HG03135 (cell line): ENCODE results near the gene PGM5.
"Not testable (repeated sequence)": the region's sequence is repeated elsewhere in the genome, so short reads cannot be mapped to it uniquely, and the experiment has no call there.

Experiments used
- ATAC-seq: cut with Tn5 transposase; IDR thresholded peaks from one replicate; pipeline ENCODE4 v1.9.1; 2021; ENCODE audit warnings: mild to moderate bottlenecking, moderate library complexity; ENCODE audit not compliant: unreplicated experiment

Gene PGM5

DNA sequence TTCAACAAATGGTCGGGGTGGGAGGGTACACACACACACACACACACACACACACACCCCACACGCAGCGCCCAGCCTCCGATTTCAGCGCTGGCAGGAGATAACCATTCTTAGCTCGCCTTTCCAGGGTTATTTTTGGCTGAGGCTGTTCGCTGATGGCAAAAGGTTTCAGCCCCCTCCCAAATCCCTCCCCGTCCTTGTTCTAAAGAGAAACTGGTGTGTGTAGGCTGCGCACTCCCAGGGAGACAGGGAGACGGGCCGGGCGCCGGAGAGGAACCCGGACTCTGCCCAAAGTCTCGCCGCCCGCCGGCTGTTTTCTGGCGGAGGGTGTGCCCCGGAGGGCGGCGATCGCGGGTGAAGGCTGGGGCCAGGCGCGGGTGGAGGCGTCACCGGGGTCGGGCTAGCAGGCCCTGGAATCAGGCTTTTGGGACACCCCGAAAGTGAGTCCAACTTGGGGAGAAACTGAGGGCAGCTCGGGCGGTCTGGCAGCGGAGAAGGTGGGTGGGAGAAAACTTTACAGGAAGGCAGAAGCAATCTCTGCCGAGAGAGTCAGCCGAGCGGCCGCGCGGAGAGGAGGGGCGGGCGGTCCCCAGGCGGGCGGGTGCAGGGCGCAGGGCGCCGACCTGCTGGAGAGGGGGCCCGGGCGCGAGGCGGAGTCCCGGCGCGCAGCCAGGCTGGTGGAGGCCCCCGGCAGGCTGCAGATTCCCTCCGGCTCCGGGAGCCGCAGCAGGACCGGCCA is at the start of gene PGM5:
Gene PGM5 (plus strand): TSS at position 232 of the 739 bp plus-strand sequence. CDS start 517 bp downstream, outside the sequence.
- ATAC-seq: not testable (repeated sequence)

DNA sequence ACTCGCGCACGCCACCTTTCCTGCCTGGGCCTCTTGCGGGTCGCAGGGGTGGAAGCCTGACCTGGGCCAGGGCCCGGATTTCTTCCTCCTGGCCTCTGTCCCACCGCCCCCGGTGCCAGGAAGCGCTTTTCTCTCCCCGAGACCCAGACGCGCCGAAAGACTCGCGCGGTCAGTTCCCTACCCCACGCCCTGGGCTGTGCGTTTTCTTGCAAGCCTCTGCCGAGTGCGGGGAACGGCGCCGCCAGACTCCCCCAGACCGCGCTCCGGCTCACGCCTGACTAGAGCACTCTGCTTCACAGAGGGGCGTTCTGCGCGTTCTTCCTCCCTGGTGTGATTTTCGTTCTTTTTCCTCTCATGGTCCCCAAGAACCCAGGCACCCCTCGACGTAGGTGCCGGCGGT is 49.3 kb upstream of the PGM5 start:
- ATAC-seq: not testable (repeated sequence)

DNA sequence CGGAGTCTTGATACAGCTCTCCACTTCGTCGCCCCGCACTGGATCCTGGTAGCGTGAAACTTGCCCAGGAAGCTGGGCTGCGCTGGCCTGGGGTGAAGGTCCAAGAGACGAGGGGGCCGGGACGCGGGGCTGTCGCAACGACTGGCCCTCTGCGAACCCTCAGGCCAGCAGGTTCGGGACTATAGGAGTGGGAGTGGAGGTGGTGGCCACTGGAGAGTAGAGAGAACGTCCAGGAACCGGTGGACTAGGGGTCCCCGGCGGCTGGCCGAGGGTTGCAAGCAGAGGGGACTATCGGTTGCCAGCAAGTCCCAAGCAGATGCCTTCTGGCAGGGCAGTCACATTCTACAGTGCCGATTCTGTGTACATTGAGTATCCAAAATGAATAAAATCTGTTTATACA is 48.8 kb upstream of the PGM5 start:
- not testable (repeated sequence) for ATAC-seq

DNA sequence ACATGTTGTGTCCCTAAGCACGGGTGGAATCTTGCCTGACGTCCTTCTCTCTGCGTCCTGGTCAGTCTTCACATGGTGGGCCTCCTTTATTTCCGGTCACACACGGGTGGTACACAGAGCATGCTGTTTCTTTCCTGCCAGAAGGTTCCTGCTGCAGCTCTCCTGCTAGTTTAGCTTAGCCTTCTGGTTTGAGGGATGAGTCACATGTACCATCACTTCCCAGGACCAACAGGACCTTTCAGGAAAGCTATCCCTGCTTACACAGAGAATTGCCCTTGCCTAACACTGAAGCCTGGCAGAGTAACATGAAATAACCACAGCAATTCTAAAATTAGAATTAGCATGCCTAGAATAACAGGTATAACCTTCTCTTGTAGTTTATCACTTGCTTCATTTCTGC is 45.2 kb upstream of the PGM5 start:
- not testable (repeated sequence) for ATAC-seq

DNA sequence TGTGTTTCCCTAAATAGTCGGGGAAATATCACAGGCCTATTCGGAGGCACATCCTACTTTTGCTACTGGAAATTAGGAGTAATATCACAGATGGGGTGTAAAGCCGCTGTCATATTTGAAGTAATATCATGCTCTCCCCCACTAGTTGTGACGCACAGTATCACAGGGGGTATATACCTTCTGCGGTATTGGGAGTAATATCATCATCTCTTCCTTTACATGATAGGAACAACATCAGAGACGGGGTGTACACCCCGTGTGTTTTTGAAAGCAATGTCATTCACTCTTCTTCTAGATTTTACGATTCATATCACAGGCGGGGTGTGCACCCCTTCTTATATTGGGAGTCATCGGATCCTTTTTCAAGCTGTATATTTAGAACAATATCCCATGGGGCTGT is 38.2 kb upstream of the PGM5 start:
- not testable (repeated sequence) for ATAC-seq

DNA sequence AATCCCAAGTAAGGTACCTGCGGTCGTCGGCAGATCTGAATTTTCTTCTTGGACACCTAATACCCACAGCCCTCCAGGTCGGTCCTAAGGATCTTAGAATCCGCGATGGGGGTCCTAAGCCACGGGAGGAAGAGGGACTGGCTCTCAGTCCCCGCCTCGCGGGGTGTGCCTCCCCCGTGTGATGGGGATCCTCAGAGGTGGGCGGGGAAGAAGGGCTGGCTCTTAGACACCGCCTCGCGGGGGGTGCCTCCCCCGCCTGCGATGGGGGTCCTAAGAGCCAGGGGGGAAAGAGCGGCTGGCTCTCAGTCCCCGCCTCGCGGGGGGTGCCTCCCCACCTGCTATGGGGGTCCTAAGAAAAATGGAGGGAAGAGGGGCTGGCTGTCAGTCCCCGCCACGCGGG is 32.7 kb upstream of the PGM5 start:
- not testable (repeated sequence) for ATAC-seq

DNA sequence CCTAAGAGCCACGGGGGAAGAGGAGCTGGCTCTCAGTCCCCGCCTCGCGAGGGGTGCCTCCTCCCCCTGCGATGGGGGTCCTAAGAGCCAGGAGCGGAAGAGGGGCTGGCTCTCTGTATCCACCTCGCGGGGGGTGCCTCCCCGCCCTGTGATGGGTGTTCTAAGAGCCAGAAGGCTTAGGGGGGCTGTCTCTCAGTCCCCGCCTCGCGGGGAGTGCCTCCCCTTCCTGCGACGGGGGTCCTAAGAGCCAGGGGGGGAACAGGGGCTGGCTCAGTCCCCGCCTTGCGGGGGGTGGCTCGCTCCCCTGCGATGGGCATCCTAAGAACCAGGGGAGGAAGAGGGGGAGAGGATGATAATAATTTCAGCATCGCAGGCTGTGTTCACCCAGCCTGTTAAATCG is 31.9 kb upstream of the PGM5 start:
- not testable (repeated sequence) for ATAC-seq

DNA sequence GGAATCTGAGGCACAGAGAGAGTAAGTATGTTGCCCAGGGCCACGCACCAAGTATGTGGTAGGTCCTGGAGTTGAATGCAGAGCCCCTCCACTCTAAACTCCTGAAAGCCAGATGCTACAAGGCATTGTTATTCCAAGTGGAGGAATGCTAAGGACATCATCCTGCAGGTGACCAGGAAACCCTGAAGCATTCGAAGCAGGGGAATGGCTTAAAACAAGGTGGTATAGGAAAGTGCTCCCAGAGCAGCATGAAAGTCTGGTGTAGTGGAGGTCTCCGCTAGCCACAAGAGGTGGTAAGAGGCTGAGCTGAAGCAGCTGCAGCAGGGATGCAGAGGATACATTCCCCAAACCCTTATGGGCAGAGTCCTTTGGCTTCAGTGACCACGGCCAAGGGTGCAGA is 27.3 kb upstream of the PGM5 start:
- not testable (repeated sequence) for ATAC-seq

DNA sequence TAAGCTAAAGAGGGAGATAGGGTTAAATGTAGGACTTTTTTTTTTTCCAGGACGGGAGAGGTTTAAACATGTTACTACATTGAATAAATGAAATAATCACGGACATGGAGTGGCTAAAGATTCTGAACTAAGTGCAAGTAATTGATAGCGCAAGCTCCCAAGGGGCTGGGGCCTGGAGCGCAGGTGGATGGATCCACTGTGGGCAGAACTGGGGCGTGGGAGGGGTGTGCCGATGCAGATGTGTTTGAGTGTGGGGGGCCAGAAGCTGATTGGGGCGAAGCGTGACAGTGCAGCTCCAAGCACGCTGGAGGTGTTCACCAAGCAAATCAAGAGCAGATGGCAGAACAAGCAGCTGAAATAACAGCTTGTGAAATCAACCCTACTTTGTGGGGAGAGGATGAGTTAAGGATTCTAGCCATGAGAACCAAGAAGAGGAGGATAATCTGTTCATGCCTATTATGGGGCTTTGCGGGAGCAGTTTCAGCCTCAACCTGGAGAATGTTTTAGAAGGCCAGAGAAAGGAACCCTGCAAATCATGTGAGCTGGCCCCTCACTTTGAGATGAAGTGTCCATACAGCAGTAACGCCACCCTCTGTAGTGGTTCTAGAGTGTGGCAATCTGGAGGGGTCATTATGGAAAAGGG is 25.8 kb upstream of the PGM5 start:
- not testable (repeated sequence) for ATAC-seq

DNA sequence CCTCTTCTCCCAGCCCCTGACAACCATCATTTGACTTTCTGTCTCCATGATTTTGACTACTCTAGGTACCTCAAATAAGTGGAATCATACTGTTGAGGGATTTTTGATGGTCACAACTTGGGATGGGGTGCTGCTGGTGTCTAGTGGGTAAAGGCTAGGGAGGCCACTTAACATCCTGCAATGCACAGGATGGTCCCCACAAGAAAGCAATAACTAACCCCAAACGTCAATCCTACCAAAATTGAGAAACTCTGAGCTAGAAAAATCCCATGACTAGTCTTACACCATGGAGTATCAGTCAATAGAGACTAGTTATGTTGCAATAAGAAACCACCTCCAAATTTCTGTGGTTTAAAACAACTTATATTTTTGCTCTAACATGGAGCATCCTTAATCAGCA is 24.3 kb upstream of the PGM5 start:
- ATAC-seq: not testable (repeated sequence)

DNA sequence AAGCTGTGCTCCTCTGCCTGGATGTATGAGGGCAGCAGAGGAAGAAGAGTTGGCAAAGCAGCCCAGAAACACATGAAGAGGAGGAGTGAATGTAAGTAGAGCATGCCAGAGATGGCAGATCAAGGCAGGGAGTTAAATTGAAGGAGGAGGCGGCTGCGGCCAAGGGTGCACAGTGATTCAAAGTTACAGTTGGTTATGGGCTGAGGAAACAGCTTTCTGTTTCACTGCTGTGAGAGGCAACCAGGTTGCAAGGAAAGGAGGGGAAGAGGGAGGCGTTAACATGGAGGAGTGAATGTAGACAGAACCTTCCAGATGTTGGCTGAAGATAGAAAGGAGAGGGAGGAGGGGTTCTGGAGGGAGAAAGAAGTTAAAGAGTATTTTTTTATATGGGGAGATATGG is 20.5 kb upstream of the PGM5 start:
- ATAC-seq: not testable (repeated sequence)

DNA sequence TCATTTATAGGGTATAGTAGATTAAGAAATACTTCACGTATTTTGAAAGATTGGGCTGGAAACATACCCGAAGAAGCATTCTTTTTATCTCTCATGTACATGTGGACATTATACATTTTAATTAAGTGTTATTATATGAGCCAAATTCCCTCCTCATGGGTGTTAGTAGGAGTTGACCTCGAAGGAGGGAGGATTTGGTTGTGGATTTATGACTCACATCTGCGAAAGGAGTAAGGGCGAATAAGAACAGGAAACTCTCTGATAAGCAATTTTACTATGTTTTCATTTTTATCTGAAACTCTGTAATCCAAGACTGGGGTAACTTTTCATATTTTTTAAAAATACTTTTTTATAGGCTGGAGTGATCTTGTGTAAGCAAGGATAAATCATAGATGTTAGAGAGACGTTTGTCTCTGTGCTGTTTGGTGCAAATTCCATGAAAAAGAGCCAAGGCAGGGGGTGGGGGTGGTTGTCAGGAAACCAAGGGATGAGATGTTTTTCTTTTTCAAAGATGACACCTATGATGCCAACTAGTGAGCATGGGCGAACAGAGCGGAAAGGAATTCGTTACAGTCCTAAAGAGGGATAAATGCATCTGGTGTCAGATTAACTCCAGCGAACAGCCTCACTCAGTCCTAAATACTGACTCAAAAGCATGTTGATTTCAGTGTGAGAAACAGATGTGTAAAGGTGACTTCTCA is 19.6 kb upstream of the PGM5 start:
- not testable (repeated sequence) for ATAC-seq

DNA sequence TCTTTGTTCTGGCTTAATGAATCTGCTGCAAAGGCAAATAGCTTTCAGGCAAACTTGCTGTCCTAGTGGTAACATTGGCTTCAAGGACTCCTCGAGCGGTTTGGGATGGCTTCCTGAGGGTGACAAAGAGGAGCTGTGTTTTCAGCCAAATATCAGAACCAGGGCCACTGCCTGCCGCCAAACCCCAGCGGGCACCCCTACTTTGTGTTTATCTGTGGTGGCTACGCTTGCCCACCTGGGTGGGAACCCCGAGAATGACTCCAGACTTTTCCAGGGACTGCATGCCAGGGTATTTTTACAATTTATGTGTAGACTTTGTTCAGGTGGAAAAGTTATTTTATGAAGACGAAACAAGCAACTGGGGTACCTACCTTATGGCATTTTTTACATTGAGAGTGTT is 18.4 kb upstream of the PGM5 start:
- ATAC-seq: not testable (repeated sequence)

DNA sequence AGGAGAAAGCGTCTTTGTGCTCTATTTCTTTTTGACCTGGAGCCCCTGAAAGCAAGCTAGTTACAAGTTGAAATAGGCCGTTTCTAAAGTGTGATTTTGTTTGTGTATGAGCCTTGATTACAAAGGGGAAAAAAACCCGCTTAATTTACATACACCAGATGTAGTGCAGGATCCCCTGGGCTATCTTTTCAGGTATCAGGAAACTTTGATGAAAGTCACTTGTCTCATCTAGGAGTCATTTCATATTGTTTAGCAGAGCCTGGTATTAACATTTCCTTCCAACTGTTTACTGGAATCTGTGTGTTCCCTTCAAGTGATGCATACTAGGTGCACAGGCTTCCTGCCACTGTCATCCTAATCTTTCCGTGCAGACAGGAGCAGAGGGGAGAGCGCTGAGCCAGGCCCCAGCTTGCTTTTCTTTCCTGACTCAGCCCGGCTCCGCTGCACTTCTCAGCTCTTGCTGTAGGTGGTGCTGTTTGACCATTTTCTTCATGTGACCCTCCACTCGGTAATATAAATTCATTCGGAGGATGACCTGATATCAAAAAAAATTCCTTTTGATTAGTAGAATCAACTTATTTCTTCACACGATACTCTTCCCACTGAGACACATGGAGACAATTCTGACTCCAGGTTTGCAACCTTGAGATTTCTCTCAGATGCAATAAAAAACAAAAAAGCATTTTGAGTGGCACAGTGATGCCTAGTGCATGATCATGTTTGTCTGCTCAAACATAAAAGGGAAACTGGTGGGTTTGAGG is 14.0 kb upstream of the PGM5 start:
- peak; percentile 74 for ATAC-seq

DNA sequence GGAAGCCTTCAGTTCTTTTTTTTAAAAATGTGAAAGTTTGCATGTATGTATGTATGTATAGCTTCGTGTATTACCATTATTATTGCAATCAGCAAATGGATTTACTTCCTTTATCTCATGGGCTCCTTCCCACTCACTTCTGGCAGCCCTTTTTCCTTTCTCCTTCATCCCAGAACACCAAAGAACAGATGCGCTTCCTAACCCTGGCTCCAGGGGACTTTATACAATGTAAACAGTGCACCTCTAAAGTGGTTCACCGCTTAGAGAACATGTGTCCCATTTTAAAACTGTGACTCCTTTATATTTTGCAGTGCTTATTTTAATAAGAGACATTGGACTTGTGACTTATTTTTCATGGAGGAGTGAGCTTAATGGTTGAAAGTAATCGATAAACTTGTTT is 13.2 kb upstream of the PGM5 start:
- ATAC-seq: not testable (repeated sequence)

DNA sequence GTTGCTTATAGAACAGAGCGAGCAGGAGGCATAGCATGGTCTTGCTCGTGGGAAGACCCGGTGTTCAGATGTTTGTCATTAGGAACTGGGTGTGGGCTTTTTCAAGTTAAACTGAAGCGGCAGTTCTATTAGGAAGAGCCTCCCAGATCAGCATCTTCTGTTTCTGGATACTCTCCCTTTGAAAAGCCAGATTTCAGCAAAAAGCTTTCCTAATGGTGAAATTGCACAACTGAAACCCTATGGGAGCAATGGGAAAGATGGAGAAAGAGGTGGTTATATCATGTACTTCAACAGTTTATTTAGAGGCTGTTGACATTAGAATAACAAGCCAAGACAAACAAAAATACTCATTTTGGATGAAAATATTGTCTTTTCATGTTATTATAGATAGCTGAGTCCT is 12.4 kb upstream of the PGM5 start:
- not testable (repeated sequence) for ATAC-seq

DNA sequence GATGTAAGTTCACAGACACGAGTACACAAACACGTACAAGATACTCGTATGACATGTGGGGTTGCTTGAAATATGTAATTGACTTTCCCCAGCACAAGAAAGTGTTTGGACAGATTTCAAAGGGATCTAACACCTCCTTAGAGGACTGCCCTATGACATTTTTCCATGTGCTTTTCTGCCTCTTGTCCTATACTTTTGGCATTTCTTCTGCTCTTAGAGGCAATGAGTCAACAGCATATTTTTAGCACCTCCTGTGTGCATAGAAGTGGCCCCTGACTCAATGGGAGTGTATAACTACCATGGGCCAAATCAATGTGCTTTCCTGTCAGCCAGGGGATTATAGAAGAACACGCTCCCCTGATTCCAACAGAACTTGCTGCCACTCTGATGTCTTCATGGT is 4.7 kb upstream of the PGM5 start:
- ATAC-seq: not testable (repeated sequence)

DNA sequence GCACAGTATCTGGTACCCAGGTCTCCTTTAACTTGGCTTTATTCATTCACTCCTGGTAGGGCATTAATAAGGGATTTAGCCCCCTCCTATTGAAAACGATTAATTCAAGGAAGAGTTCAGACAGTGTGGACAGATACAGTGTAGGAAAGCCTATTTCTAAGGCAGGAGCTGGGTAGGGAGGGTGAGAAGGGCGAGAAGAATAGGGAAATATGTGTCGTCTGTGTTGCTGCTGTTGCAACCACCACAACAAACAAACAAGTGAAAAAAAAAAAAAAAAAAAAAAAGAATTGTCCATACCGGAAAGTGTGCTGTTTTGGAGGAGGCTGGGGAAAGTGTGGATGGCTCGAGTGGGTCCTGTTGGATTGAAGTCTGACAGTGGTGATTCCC is 425 bp upstream of the PGM5 start:
- ATAC-seq: not testable (repeated sequence)

DNA sequence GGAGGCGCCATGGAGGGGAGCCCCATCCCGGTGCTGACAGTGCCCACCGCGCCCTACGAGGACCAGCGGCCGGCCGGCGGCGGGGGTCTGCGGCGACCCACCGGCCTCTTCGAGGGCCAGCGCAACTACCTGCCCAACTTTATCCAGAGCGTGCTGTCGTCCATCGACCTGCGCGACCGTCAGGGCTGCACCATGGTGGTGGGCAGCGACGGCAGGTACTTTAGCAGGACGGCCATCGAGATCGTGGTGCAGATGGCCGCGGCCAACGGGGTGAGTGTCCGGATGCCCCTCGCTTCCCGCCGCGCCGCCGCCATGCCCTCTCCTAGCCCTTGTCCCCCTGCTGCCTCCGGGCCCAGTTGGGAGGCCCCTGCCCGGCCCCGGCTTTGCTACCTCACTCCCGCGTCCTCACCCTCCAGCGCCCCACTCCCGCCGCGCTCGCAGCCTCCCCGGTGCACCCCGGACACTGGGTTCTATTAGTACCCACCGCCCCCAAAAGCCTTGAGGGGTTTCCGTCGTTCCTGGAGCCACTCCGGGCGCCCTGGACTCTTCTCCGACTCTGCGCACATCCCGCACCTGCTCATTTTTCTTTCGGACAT is 806 bp downstream of the PGM5 start:
- ATAC-seq: not testable (repeated sequence)

DNA sequence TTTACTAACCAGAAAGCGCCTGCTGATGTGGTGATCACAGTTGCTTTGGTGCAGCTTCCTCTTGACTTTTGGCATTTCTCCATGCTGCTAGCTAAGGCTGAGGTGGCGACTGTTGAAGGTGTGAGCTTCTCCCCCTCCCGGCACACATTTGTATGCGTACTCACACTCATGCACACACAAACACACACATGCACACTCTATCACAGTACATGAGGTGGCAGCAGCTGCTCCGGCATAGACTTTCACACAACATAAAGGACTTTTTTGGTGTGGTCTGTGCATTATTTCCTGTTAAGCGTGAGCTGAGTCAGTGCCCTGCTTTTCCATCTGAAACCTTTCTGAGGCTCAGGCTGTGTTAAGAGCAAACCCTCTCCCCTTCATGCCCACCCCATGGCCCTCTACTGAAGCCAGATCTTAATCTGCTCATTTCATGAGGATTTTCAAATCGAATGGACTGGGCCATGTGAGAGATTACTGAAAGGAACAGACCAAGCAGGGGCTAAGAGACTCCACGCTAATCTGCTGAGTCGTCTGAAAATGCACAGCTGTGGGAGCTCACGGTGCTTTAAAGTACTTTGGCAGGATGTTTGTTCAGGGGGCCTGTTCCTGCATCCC is 10.6 kb downstream of the PGM5 start:
- ATAC-seq: not testable (repeated sequence)
